ENCODE results near the gene FAM117A.
"Not testable (repeated sequence)": the region's sequence is repeated elsewhere in the genome, so short reads cannot be mapped to it uniquely, and the experiment has no call there.

Gene FAM117A

GRCh38 chr17:49680314-49680713, 83.6 kb downstream of the FAM117A start:
- no peak for DNase-seq (ENCODE audit: low read depth in 1 of 2, low spot score in 1 of 2)

- peak; percentile 96 to 99 for DNase-seq (ENCODE audit: low read depth in 1 of 2, low spot score in 1 of 2)
These were observed 85.7 kb downstream of the FAM117A start, which contains the start of gene SPOP for GRCh38 chr17:49677933-49678847. SPOP (minus strand) TSS chr17:49678097; CDS start chr17:49622810, 55,287 bp downstream.

- DNase-seq (ENCODE audit: low read depth in 1 of 2, low spot score in 1 of 2), result peak; percentile 92 to 94
These were observed 86.6 kb downstream of the FAM117A start for GRCh38 chr17:49677134-49677932.

- peak in 1 of 2 donors; percentile 27 for DNase-seq (ENCODE audit: low read depth in 1 of 2, low spot score in 1 of 2)
These were observed 87.6 kb downstream of the FAM117A start for GRCh38 chr17:49676276-49676868.

GRCh38 chr17:49674507-49674906, 89.4 kb downstream of the FAM117A start:
- DNase-seq (ENCODE audit: low read depth in 1 of 2, low spot score in 1 of 2), result no peak

GRCh38 chr17:49673679-49674078, 90.3 kb downstream of the FAM117A start:
- not testable (repeated sequence) for DNase-seq (ENCODE audit: low read depth in 1 of 2, low spot score in 1 of 2)

- DNase-seq (ENCODE audit: low read depth in 1 of 2, low spot score in 1 of 2), result no peak
These were observed 93.3 kb downstream of the FAM117A start for GRCh38 chr17:49670641-49671040.

GRCh38 chr17:49670002-49670401, 93.9 kb downstream of the FAM117A start:
- no peak for DNase-seq (ENCODE audit: low read depth in 1 of 2, low spot score in 1 of 2)

GRCh38 chr17:49667854-49668253, 96.1 kb downstream of the FAM117A start:
- no peak for DNase-seq (ENCODE audit: low read depth in 1 of 2, low spot score in 1 of 2)

- no peak for DNase-seq (ENCODE audit: low read depth in 1 of 2, low spot score in 1 of 2)
These were observed 99.2 kb downstream of the FAM117A start for GRCh38 chr17:49664706-49665211.

Measured in activated CD4-positive, alpha-beta T cell treated with anti-CD3 and anti-CD28 coated beads, Interleukin-2, amount 50 U/mL, for 24 hours (primary cell).